ENCODE data around the gene KLHL29. TPM values are rescaled to one million over a fixed set of nuclear protein-coding genes. Genes with fewer than 3 reads are reported as not detected.

Gene KLHL29
- polyA plus RNA-seq, 3 donors: 0.03 TPM; not detected in 2

- Mint-ChIP-seq H3K27ac (no peak overlapping the region), H3K4me3 (no peak overlapping the region), H3K36me3 (no peaks in the 10 kb centered on the region), H3K9me3 (peaks cover 14 to 38% (median 32%) of the 10 kb centered on the region in 7 donors), H3K27me3 (ENCODE audit: low read depth in 3 of 3) (peaks cover 4 to 19% (median 6%) of the 10 kb centered on the region in 3 donors), H3K4me1 (no peaks in the 10 kb centered on the region)
- Histone ChIP-seq H3K9me3 (replicated peaks in 1 of 2; ENCODE audit: control insufficient read depth in 1 of 2, insufficient read depth in 1 of 2, low read length in 2 of 2) (peaks cover 25 to 26% of the 10 kb centered on the region in 2 donors), H3K36me3 (replicated peaks in 1 of 2; ENCODE audit: control insufficient read depth in 1 of 2, insufficient read depth in 2 of 2, low read length in 2 of 2) (no peaks in the 10 kb centered on the region), H3K27me3 (ENCODE audit: control insufficient read depth in 2 of 2, insufficient read depth in 2 of 2, low read length in 2 of 2) (peaks cover 0 to 3% of the 10 kb centered on the region in 2 donors), H3K4me2 (replicated peaks; ENCODE audit: extremely low read depth, low read length, poor library complexity, severe bottlenecking) (no peak overlapping the region), H3K4me3 (replicated peaks in 1 of 3; ENCODE audit: low read depth in 2 of 3, low read length in 3 of 3) (no peak overlapping the region), H3K9ac (ENCODE audit: insufficient read depth, low read length, poor library complexity, severe bottlenecking) (no peak overlapping the region), H2AFZ (ENCODE audit: insufficient read depth, low read depth, low read length, poor library complexity, severe bottlenecking) (no peak overlapping the region), H3K79me2 (ENCODE audit: insufficient read depth, low read length) (no peaks in the 10 kb centered on the region), H4K20me1 (ENCODE audit: insufficient read depth, low read length) (no peaks in the 10 kb centered on the region), H3K4me1 (ENCODE audit: control insufficient read depth in 1 of 2, insufficient read depth in 2 of 2, low read length in 2 of 2) (no peaks in the 10 kb centered on the region), H3K27ac (ENCODE audit: low read depth in 1 of 2, low read length in 2 of 2) (no peak overlapping the region)
- DNase-seq: no peak
- intact Hi-C loops (cut with micrococcal nuclease): no loop called here
- TF ChIP-seq CTCF (IDR thresholded peaks at IDR 0.05): no peak
- WGBS (ENCODE audit: insufficient coverage): no CpG with 5 or more reads among the region's 3 CpGs
Observed at GRCh38 chr2:23607925-23608324, 222.9 kb downstream of the KLHL29 start.

GRCh38 chr2:23609254-23609653 lies 224.3 kb downstream of the KLHL29 start:
- no peaks in the 10 kb centered on the region for H3K4me1 Mint-ChIP-seq
- H2AFZ ChIP-seq (ENCODE audit: insufficient read depth, low read depth, low read length, poor library complexity, severe bottlenecking): no peak overlapping the region
- H3K4me3 Mint-ChIP-seq: no peak overlapping the region
- H3K36me3 Mint-ChIP-seq: no peaks in the 10 kb centered on the region
- H3K9ac ChIP-seq (ENCODE audit: insufficient read depth, low read length, poor library complexity, severe bottlenecking): no peak overlapping the region
- no peak overlapping the region for H3K27ac Mint-ChIP-seq
- H3K9me3 Mint-ChIP-seq: peaks cover 14 to 40% (median 37%) of the 10 kb centered on the region in 7 donors
- WGBS (ENCODE audit: insufficient coverage): 91% methylated on average over 7 of the region's 7 CpGs
- no peaks in the 10 kb centered on the region for H4K20me1 ChIP-seq (ENCODE audit: insufficient read depth, low read length)
- no peak overlapping the region for H3K4me3 ChIP-seq (replicated peaks in 1 of 3; ENCODE audit: low read depth in 2 of 3, low read length in 3 of 3)
- peaks cover 11 to 31% (median 12%) of the 10 kb centered on the region in 3 donors for H3K27me3 Mint-ChIP-seq (ENCODE audit: low read depth in 3 of 3)
- no peak for DNase-seq
- H3K79me2 ChIP-seq (ENCODE audit: insufficient read depth, low read length): no peaks in the 10 kb centered on the region
- peaks cover 0 to 8% of the 10 kb centered on the region in 2 donors for H3K27me3 ChIP-seq (ENCODE audit: control insufficient read depth in 2 of 2, insufficient read depth in 2 of 2, low read length in 2 of 2)
- H3K9me3 ChIP-seq (replicated peaks in 1 of 2; ENCODE audit: control insufficient read depth in 1 of 2, insufficient read depth in 1 of 2, low read length in 2 of 2): peaks cover 25 to 26% of the 10 kb centered on the region in 2 donors
- no peak for TF ChIP-seq CTCF (IDR thresholded peaks at IDR 0.05)
- H3K4me2 ChIP-seq (replicated peaks; ENCODE audit: extremely low read depth, low read length, poor library complexity, severe bottlenecking): no peak overlapping the region
- intact Hi-C loops (cut with micrococcal nuclease): no loop called here
- no peaks in the 10 kb centered on the region for H3K36me3 ChIP-seq (replicated peaks in 1 of 2; ENCODE audit: control insufficient read depth in 1 of 2, insufficient read depth in 2 of 2, low read length in 2 of 2)
- H3K4me1 ChIP-seq (ENCODE audit: control insufficient read depth in 1 of 2, insufficient read depth in 2 of 2, low read length in 2 of 2): no peaks in the 10 kb centered on the region
- H3K27ac ChIP-seq (ENCODE audit: low read depth in 1 of 2, low read length in 2 of 2): no peak overlapping the region
